ENCODE results near the gene CACNA1I. TPM values are rescaled to one million over a fixed set of nuclear protein-coding genes. Genes with fewer than 3 reads are reported as not detected.

The CACNA1I gene
- total RNA-seq, 1 experiment from 2014 or later: 0.15 TPM

DNA sequence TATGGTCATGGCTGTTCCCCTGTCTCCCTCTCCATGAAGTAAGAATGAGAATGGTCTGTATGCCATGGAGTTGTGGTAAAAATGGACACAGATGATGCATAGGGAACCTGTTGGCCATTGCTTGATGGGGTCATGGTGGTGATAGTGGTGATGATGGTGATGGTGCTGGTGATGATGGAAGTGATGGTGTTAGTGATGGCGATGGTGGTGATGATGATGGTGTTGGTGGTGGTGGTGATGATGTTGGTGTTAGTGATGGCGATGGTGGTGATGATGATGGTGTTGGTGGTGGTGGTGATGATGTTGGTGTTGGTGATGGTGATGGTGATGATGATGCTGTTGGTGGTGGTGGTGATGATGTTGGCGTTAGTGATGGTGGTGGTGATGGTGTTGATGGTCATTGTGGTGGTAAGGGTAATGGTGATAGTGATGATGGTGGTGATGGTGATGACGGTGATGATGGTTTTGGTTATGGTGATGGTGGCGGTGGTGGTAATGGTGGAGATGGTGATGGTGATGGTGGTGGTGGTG, 5.1 kb upstream of the CACNA1I start:
- Histone ChIP-seq H3K4me1 (ENCODE audit: control insufficient read depth in 1 of 2, insufficient read depth in 2 of 2, low read length in 2 of 2) (peaks cover 0 to 5% of the 10 kb centered on the region in 2 experiments; a peak in 2 of 4 replicates), H3K9me2 (ENCODE audit: insufficient read depth) (no peaks in the 10 kb centered on the region), H3K9ac (ENCODE audit: low read length) (no peak overlapping the region), H3K4me2 (ENCODE audit: low read length) (no peak overlapping the region), H3K79me2 (ENCODE audit: insufficient read depth, low read length) (no peaks in the 10 kb centered on the region), H3K27ac (ENCODE audit: low read depth, low read length) (no peak overlapping the region), H3K9me3 (ENCODE audit: control insufficient read depth in 1 of 2, insufficient read depth in 1 of 2, low read depth in 1 of 2, low read length in 2 of 2) (peaks cover 0 to 3% of the 10 kb centered on the region in 2 experiments; a peak in 1 of 4 replicates), H4K20me1 (ENCODE audit: insufficient read depth) (no peaks in the 10 kb centered on the region), H3K36me3 (ENCODE audit: control insufficient read depth in 1 of 2, insufficient read depth in 2 of 2, low read length in 2 of 2) (no peaks in the 10 kb centered on the region), H3K27me3 (ENCODE audit: insufficient read depth, low read length) (no peaks in the 10 kb centered on the region), H2AFZ (ENCODE audit: low read depth, low read length, poor library complexity, severe bottlenecking) (no peak overlapping the region), H3K4me3 (replicated peaks in 1 of 2; ENCODE audit: low read depth in 1 of 2, low read length in 2 of 2) (no peak overlapping the region)
- ChIA-PET POLR2A (no interaction called here), RAD21 (ENCODE audit: low non-redundant PET in 1 of 2, low total read pairs in 2 of 2, uncharacterized antibody in 2 of 2, unreplicated experiment in 2 of 2) (no interaction called here), CTCF (no interaction called here)
- no TSS peak for BruUV-seq (replicated peaks)
- intact Hi-C loops (cut with micrococcal nuclease): no loop called here
- TF ChIP-seq EZH2phosphoT487 (IDR thresholded peaks at IDR 0.05; ENCODE audit: borderline replicate concordance) (no peak), TCF7L2 (IDR thresholded peaks at IDR 0.05; ENCODE audit: borderline replicate concordance, extremely low read depth, insufficient read depth, insufficient read length) (no peak), POLR2AphosphoS5 (IDR thresholded peaks at IDR 0.05; ENCODE audit: low read depth, low read length) (no peak), SP1 (IDR thresholded peaks at IDR 0.05; ENCODE audit: low read depth) (no peak)
- ATAC-seq: no peak
- DNase-seq (ENCODE audit: low read depth, low spot score): no peak

DNA sequence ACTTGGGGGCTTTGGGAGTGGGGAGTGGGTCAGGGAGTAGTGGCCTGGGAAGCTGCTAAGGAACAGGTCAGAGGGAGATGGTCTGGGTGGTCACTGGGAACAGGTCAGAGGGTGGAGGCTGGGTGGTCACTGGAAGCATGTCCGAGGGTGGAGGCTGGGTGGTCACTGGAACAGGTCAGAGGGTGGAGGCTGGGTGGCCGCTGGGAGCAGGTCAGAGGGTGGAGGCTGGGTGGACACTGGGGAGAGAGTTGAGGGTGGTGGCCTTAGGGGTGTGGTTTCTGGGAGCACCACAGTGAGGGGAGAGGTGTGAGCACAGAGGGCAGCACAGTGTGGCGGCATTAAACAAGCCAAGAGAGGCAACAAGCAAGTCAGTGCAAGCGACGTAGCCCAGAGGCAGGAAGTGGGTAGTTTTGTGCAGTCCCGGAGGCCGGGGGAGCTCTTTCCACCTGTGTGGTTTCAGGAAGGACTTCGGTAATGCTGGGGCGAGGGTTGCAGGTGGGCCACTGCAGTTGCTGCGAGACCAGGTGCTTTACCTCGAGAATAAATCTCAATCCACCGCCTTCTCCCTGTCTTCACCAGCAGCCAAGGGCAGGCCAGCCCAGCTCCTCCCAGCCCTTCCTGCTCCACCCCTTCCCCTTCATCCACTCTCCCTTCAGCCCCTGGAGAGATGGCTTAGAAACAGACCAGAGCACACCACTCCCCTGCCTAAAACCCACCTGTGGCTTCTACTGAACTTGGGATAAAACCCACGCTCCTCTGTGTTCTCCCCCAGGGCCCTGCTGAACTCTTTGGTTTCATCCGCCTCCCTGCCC, 3.2 kb upstream of the CACNA1I start:
- BruUV-seq (replicated peaks): no TSS peak
- H3K4me3 ChIP-seq (replicated peaks in 1 of 2; ENCODE audit: low read depth in 1 of 2, low read length in 2 of 2): no peak overlapping the region
- no peak overlapping the region for H2AFZ ChIP-seq (ENCODE audit: low read depth, low read length, poor library complexity, severe bottlenecking)
- DNase-seq (ENCODE audit: low read depth, low spot score): no peak
- no peak for TF ChIP-seq POLR2AphosphoS5 (IDR thresholded peaks at IDR 0.05; ENCODE audit: low read depth, low read length)
- no peak for TF ChIP-seq ZFX (IDR thresholded peaks at IDR 0.05)
- no peak for TF ChIP-seq YY1 (IDR thresholded peaks at IDR 0.05; ENCODE audit: extremely low read depth, insufficient replicate concordance, low read depth, low read length)
- TF ChIP-seq ELF1 (IDR thresholded peaks at IDR 0.05; ENCODE audit: borderline replicate concordance, low read depth): no peak
- TF ChIP-seq, protein P1, sequence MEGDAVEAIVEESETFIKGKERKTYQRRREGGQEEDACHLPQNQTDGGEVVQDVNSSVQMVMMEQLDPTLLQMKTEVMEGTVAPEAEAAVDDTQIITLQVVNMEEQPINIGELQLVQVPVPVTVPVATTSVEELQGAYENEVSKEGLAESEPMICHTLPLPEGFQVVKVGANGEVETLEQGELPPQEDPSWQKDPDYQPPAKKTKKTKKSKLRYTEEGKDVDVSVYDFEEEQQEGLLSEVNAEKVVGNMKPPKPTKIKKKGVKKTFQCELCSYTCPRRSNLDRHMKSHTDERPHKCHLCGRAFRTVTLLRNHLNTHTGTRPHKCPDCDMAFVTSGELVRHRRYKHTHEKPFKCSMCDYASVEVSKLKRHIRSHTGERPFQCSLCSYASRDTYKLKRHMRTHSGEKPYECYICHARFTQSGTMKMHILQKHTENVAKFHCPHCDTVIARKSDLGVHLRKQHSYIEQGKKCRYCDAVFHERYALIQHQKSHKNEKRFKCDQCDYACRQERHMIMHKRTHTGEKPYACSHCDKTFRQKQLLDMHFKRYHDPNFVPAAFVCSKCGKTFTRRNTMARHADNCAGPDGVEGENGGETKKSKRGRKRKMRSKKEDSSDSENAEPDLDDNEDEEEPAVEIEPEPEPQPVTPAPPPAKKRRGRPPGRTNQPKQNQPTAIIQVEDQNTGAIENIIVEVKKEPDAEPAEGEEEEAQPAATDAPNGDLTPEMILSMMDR (IDR thresholded peaks at IDR 0.05 in 2 of 3, conservative IDR thresholded peaks at IDR 0.05 in 1 of 3; ENCODE audit: borderline replicate concordance in 1 of 3, insufficient read depth in 1 of 3, low read depth in 2 of 3, low read length in 2 of 3): no peak
- no peaks in the 10 kb centered on the region for H3K9me2 ChIP-seq (ENCODE audit: insufficient read depth)
- intact Hi-C loops (cut with micrococcal nuclease): no loop called here
- no peaks in the 10 kb centered on the region for H3K79me2 ChIP-seq (ENCODE audit: insufficient read depth, low read length)
- POLR2A ChIA-PET: no interaction called here
- no peak overlapping the region for H3K9ac ChIP-seq (ENCODE audit: low read length)
- ATAC-seq: no peak
- H3K27me3 ChIP-seq (ENCODE audit: insufficient read depth, low read length): no peaks in the 10 kb centered on the region
- no peaks in the 10 kb centered on the region for H4K20me1 ChIP-seq (ENCODE audit: insufficient read depth)
- H3K9me3 ChIP-seq (ENCODE audit: control insufficient read depth in 1 of 2, insufficient read depth in 1 of 2, low read depth in 1 of 2, low read length in 2 of 2): peaks cover 0 to 3% of the 10 kb centered on the region in 2 experiments; a peak in 1 of 4 replicates
- H3K4me2 ChIP-seq (ENCODE audit: low read length): no peak overlapping the region
- H3K27ac ChIP-seq (ENCODE audit: low read depth, low read length): no peak overlapping the region
- CTCF ChIA-PET: no interaction called here
- no peaks in the 10 kb centered on the region for H3K36me3 ChIP-seq (ENCODE audit: control insufficient read depth in 1 of 2, insufficient read depth in 2 of 2, low read length in 2 of 2)
- RAD21 ChIA-PET (ENCODE audit: low non-redundant PET in 1 of 2, low total read pairs in 2 of 2, uncharacterized antibody in 2 of 2, unreplicated experiment in 2 of 2): no interaction called here
- H3K4me1 ChIP-seq (ENCODE audit: control insufficient read depth in 1 of 2, insufficient read depth in 2 of 2, low read length in 2 of 2): peaks cover 0 to 5% of the 10 kb centered on the region in 2 experiments; a peak in 2 of 4 replicates
